Uterus (tissue), 2 donors: Measurements from ENCODE around the gene AAR2.

Experiments
- CTCF ChIP-seq, 4 experiments: fragments of 200-600 bp in 2 of 4; fragments of 450-650 bp in 2 of 4; sonication (generic) in 2 of 4; IDR thresholded peaks; one replicate each; pipeline ENCODE4 v1.5.1; 2016 to 2019; ENCODE audit warnings: antibody characterized with exemption in 4 of 4, mild to moderate bottlenecking in 2 of 4, moderate library complexity in 1 of 4
- POLR2A ChIP-seq, 2 donors: fragments of 450-650 bp; IDR thresholded peaks; one replicate each; pipeline ENCODE4 v1.6.1; 2016; ENCODE audit warnings: antibody characterized with exemption in 2 of 2, mild to moderate bottlenecking in 1 of 2, moderate library complexity in 1 of 2

- TF ChIP-seq CTCF (IDR thresholded peaks at IDR 0.05) (no peak), POLR2A (IDR thresholded peaks at IDR 0.05) (no peak)
Measured at GRCh38 chr20:36253036-36253435, 16.8 kb downstream of the AAR2 start.
